Measurements from ENCODE around the gene SNRPF. TPM values are rescaled to one million over a fixed set of nuclear protein-coding genes. Genes with fewer than 3 reads are reported as not detected.
A peak's percentile ranks its signal among the peaks of the same experiment; 100 is the strongest.

The SNRPF gene
- total and polyA plus RNA-seq, 2 experiments from 2014 or later: 10.4 to 42.6 TPM

- TF ChIP-seq EZH2phosphoT487 (IDR thresholded peaks at IDR 0.05; ENCODE audit: insufficient read depth, low read depth) (no peak), EZH2 (IDR thresholded peaks at IDR 0.05; ENCODE audit: insufficient read depth, poor library complexity, severe bottlenecking) (no peak)
- 90 to 98% methylated on average over 4 of the region's 4 CpGs for WGBS, 2 experiments (ENCODE audit: low coverage in 1 of 2, low lambda C conversion rate in 2 of 2, missing lambda C conversion rate in 2 of 2)
- H3K4me3 ChIP-seq: no peak overlapping the region
- H3K27me3 ChIP-seq (replicated peaks; ENCODE audit: insufficient read depth): no peaks in the 10 kb centered on the region
- H3K4me2 ChIP-seq (ENCODE audit: unreplicated experiment): no peak overlapping the region
- no peaks in the 10 kb centered on the region for H3K9me2 ChIP-seq (ENCODE audit: insufficient read depth)
- no peak overlapping the region for H3K27ac ChIP-seq
- in situ Hi-C loops (cut with MboI): no loop called here
- H2AFZ ChIP-seq: no peak overlapping the region
- H3K9ac ChIP-seq: no peak overlapping the region
- H3K4me1 ChIP-seq (ENCODE audit: insufficient read depth): peaks cover 14% of the 10 kb centered on the region
- H3K9me3 ChIP-seq (ENCODE audit: low read depth): no peaks in the 10 kb centered on the region
- DNase-seq: no peak
- peaks cover 8% of the 10 kb centered on the region for H3F3A ChIP-seq (ENCODE audit: insufficient read depth)
- H3K36me3 ChIP-seq (ENCODE audit: low read depth): no peaks in the 10 kb centered on the region
- no peaks in the 10 kb centered on the region for H3K79me2 ChIP-seq (ENCODE audit: insufficient read depth)
- no peaks in the 10 kb centered on the region for H4K20me1 ChIP-seq (ENCODE audit: insufficient read depth)
Observed at GRCh38 chr12:95874452-95874851, 15.7 kb downstream of the SNRPF start.

GRCh38 chr12:95877622-95878021 lies 18.9 kb downstream of the SNRPF start:
- Histone ChIP-seq H3K4me2 (ENCODE audit: unreplicated experiment) (no peak overlapping the region), H3K4me3 (no peak overlapping the region), H3F3A (ENCODE audit: insufficient read depth) (peaks cover 21% of the 10 kb centered on the region), H2AFZ (no peak overlapping the region), H3K9me3 (ENCODE audit: low read depth) (no peaks in the 10 kb centered on the region), H3K27ac (0 out of 2 replicates have a peak overlapping the region, but pooled peaks have one; percentile 9), H4K20me1 (ENCODE audit: insufficient read depth) (no peaks in the 10 kb centered on the region), H3K79me2 (ENCODE audit: insufficient read depth) (no peaks in the 10 kb centered on the region), H3K36me3 (ENCODE audit: low read depth) (no peaks in the 10 kb centered on the region), H3K9me2 (ENCODE audit: insufficient read depth) (no peaks in the 10 kb centered on the region), H3K27me3 (replicated peaks; ENCODE audit: insufficient read depth) (no peaks in the 10 kb centered on the region), H3K4me1 (ENCODE audit: insufficient read depth) (peaks cover 33% of the 10 kb centered on the region), H3K9ac (no peak overlapping the region)
- 58 to 67% methylated on average over 2 of the region's 2 CpGs for WGBS, 2 experiments (ENCODE audit: low coverage in 1 of 2, low lambda C conversion rate in 2 of 2, missing lambda C conversion rate in 2 of 2)
- TF ChIP-seq EZH2phosphoT487 (IDR thresholded peaks at IDR 0.05; ENCODE audit: insufficient read depth, low read depth): no peak
- TF ChIP-seq EZH2 (IDR thresholded peaks at IDR 0.05; ENCODE audit: insufficient read depth, poor library complexity, severe bottlenecking): no peak
- peak; percentile 54 for DNase-seq
- in situ Hi-C loops (cut with MboI): no loop called here

GRCh38 chr12:95880895-95881294 lies 22.1 kb downstream of the SNRPF start:
- Histone ChIP-seq H3K27me3 (replicated peaks; ENCODE audit: insufficient read depth) (no peaks in the 10 kb centered on the region), H3K9me2 (ENCODE audit: insufficient read depth) (no peaks in the 10 kb centered on the region), H3K4me2 (ENCODE audit: unreplicated experiment) (peak overlapping the region; percentile 82), H3K9me3 (ENCODE audit: low read depth) (no peaks in the 10 kb centered on the region), H3K4me1 (ENCODE audit: insufficient read depth) (peaks cover 34% of the 10 kb centered on the region), H3K4me3 (no peak overlapping the region), H3K36me3 (ENCODE audit: low read depth) (no peaks in the 10 kb centered on the region), H3K9ac (no peak overlapping the region), H3F3A (ENCODE audit: insufficient read depth) (peaks cover 23% of the 10 kb centered on the region), H3K79me2 (ENCODE audit: insufficient read depth) (no peaks in the 10 kb centered on the region), H3K27ac (no peak overlapping the region), H2AFZ (no peak overlapping the region), H4K20me1 (ENCODE audit: insufficient read depth) (no peaks in the 10 kb centered on the region)
- no peak for DNase-seq
- WGBS, 2 experiments (ENCODE audit: low coverage in 1 of 2, low lambda C conversion rate in 2 of 2, missing lambda C conversion rate in 2 of 2): 89 to 96% methylated on average over 1 of the region's 1 CpG
- in situ Hi-C loops (cut with MboI): no loop called here
- no peak for TF ChIP-seq EZH2phosphoT487 (IDR thresholded peaks at IDR 0.05; ENCODE audit: insufficient read depth, low read depth)

- DNase-seq: peak; percentile 67
- no peaks in the 10 kb centered on the region for H3K27me3 ChIP-seq (replicated peaks; ENCODE audit: insufficient read depth)
- H2AFZ ChIP-seq: peak overlapping the region; percentile 54
- peak overlapping the region; percentile 40 for H3K9ac ChIP-seq
- peak overlapping the region; percentile 46 for H3K4me3 ChIP-seq
- H3K9me3 ChIP-seq (ENCODE audit: low read depth): no peaks in the 10 kb centered on the region
- H3K4me2 ChIP-seq (ENCODE audit: unreplicated experiment): peak overlapping the region; percentile 82
- no peaks in the 10 kb centered on the region for H4K20me1 ChIP-seq (ENCODE audit: insufficient read depth)
- H3K27ac ChIP-seq: peak overlapping the region; percentile 74
- in situ Hi-C loops (cut with MboI): no loop called here
- no peaks in the 10 kb centered on the region for H3K36me3 ChIP-seq (ENCODE audit: low read depth)
- no peaks in the 10 kb centered on the region for H3K79me2 ChIP-seq (ENCODE audit: insufficient read depth)
- no peaks in the 10 kb centered on the region for H3K9me2 ChIP-seq (ENCODE audit: insufficient read depth)
- TF ChIP-seq EZH2 (IDR thresholded peaks at IDR 0.05; ENCODE audit: insufficient read depth, poor library complexity, severe bottlenecking): no peak
- no peak for TF ChIP-seq EZH2phosphoT487 (IDR thresholded peaks at IDR 0.05; ENCODE audit: insufficient read depth, low read depth)
- peaks cover 23% of the 10 kb centered on the region for H3F3A ChIP-seq (ENCODE audit: insufficient read depth)
- H3K4me1 ChIP-seq (ENCODE audit: insufficient read depth): peaks cover 34% of the 10 kb centered on the region
- WGBS, 2 experiments (ENCODE audit: low coverage in 1 of 2, low lambda C conversion rate in 2 of 2, missing lambda C conversion rate in 2 of 2): 1 to 11% methylated on average over 3 of the region's 3 CpGs
Observed at GRCh38 chr12:95881331-95881955, 22.7 kb downstream of the SNRPF start.
